GM19238 (cell line): ENCODE data around the gene LILRA6.
"Not testable (repeated sequence)": the region's sequence is repeated elsewhere in the genome, so short reads cannot be mapped to it uniquely, and the experiment has no call there.

ENCODE experiments used
- DNase-seq: peaks from one replicate; pipeline ENCODE4 v3.0.0; 2011; ENCODE audit warnings: low spot score; ENCODE audit not compliant: insufficient read length

LILRA6 gene

DNA sequence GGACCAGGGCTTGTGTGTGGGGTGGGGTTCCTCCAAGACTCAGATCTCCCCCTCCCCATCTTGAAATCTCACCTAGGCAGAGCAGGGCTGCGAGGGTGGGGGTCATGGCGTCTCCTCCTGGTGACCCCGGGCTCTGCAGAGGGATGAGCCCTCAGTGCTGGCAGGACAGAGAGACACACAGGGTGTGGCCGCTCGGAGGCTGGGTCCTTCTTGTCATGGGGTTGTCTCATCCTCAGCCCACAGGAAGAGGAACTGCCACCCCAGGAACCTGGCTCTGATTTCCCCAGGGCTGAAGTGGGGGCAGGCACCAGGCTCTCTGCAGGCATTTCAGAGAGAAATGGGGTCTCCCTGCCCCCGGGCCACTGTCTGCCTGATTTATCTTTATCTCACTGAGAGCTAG, at the start of gene LILRA6:
TSS of gene LILRA6 (minus strand) at position 145 of the 400 bp plus-strand sequence.
- not testable (repeated sequence) for DNase-seq

DNA sequence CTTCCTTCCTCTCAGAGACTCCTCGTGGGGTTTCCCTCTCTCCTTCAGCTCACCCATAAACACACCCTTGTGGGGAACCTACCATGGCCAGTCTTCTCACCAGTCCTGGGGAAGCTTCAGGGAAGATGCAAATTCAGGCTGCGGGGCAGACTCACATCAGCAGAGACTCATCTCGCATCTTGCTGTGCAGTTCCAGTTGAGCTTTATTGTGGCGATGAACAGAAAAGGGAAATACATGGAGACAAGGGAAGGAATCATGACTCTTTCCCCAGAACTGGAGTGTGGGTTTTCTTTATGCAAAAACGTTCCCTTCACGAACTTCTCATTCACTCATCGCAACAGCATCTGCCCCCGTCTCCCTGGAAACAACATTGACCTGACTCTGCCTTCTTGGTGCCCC, 46.6 kb upstream of the LILRA6 start:
- DNase-seq = not testable (repeated sequence)

DNA sequence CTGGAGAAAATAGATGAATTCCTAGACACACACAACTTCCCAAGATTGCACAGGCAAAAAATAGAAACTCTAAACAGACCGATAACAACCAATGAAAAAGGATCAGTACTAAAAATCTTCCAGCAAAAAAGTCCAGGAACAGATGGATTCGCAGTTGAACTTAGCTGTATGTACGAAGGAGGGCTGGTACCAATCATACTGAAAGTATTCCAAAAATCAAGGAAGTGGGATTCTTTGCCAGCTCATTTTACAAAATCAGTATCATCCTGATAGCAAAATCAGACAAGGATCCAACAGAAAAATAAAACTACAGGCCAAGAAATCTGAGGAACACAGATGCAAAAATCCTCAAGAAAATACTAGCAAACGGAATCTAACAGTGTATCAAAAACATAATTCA, 44.9 kb upstream of the LILRA6 start:
- no peak for DNase-seq

DNA sequence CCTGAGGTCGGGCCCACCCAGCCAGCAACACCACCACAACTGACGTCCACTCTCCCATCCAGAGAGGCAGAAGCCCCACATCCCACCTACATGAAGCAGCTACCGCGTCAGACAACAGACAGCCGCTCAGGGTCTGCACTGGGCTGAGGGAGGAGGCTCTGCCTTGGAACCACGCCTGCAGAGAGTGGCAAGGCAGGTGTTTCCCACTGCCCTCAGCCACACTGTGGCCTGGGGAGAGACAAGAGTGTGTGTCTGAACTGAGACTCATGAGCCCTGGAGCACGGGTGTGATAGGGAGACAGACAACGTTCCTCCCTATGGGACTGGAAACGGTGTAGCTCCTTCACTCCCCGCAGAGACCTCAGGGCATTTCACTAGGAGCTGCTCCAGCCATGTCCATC, 43.7 kb upstream of the LILRA6 start:
- not testable (repeated sequence) for DNase-seq

DNA sequence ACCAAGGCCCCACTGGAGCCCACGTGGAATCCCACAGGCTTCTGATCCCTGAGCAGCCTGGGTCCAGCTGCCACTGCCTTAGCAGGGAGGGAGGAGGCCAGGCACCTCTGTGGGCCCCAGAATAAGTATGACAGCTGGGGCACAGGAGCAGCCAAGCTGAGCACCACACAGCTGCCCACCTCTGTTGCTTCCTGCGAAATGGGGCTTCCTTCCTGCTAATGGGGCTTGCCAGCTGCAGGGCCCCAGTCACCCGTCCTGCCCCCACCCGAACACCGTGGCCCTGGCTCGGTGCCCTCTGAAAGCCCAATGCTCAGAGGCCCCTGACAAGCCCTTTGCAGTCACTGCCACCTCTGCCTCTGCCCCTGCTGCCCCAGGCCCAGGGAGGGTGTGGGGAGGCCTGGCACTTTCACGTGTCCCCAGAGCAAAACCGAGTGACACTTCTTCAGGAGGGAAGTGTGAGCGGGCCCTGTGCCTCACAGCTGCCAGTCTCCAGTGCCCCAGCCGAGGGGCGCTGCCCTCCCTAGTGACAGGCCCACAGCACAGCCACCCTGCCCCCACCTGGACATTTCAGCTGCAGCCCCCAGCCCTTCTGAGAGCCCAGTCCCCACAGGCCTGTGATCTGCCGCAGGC, 43.0 kb upstream of the LILRA6 start:
- not testable (repeated sequence) for DNase-seq

DNA sequence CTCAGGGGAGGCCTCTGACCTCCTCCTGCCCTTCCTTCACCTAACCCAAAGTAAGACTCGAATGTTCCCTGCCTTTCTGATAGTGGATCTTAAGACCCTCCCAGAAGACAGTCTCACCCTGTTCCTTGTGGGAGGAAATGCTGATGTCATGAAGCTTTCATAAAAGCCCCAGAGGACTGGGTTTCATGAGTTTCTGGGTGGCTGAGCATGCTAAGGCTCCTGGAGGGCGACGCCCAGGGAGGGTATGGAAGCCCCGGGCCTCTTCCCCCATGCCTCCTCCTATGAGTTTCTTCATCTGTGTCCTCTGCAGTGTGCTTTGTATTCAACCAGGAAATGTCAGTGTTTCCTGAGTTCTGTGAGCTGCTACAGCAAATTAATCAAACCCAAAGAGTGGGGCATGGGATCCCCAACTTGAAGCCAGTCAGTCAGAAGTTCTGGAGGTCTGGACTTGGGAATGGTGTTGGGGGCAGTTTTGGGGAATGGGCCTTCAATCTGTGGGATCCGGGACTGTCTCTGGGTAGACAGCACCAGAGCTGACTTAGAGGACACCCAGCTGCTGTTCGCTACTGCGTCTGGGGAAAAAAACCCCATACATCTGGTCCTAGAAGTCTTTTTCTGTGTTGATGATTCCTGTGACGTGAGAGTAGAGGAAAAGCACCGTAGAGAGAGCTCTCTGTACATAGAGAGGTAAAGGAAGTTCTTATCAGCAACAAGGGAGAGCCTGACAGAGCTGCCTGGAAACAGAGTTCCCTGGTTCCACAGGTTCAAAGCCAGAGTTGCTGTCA, 40.3 kb upstream of the LILRA6 start:
- no peak for DNase-seq

DNA sequence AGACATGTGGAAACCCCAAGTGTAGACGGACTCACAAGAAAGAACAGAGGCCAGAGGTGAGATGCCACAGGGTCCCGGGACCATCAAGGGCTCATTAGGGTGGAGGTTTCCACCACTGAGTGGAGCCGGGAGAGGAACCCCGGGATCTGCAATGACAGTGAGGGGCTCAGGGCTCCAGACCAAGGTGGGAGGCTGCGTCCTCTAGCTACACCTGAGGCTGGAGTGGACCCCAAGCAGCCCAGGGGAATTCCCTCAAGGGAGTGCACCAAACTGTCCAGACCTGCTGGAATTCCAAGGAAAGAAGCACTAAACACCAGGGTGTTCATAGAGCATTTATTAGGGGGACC, 39.1 kb upstream of the LILRA6 start:
- not testable (repeated sequence) for DNase-seq

DNA sequence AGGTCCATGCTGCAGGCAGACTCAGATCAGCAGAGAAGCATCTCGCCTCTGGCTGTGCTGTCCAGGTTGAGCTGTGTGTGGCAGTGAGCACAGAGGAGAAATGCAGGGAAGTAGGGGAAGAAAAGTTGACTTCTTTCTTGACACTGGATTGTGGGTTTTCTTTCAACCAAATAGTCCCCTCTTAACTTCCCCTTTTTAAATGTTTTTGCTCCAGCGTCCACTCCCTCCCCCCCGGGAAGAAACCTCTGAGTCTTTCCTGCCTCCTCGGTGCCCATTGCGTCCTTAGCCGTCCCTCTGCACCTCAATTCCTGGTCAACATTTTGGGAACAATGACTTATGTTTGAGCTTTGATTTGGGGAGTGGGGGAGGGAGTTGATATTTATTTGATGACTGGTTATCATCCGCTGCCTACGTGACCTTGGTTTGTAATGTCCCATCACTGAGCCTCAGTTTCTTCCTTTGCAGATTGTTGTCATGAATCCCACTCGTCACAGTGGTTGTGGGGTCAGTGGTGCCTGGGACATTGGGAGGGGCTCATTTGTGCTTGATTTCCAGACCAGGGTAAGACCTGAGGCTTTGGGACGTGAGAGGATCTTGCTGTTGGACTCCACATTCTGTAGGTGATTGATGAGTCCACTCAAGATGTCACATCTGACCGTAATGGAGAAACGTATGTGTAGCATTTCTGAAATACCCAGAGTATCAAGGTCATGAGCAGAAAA, 38.6 kb upstream of the LILRA6 start, which contains the start of gene LILRB2:
TSS of gene LILRB2 (minus strand) at position 104 of the 722 bp plus-strand sequence. CDS start 614 bp downstream, outside the sequence.
- no peak for DNase-seq

DNA sequence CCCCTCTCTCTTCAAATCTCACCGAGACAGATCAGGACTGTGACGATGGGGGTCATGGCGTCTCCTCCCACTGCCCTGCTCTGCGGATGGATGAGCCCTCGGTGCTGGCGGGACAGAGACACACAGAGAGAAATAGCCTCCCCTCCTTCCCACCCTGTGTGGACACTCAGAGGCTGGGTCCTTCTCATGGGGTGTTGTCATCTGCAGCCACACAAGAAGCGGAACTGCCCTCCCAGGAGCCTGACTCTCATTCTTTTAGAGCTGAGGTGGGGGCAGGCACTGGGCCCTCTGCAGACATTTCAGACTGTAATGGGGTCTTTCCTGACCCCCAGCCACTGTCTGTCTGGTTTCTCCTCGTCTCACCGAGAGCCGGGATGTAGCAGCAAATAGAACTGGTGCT, 37.9 kb upstream of the LILRA6 start:
- not testable (repeated sequence) for DNase-seq

DNA sequence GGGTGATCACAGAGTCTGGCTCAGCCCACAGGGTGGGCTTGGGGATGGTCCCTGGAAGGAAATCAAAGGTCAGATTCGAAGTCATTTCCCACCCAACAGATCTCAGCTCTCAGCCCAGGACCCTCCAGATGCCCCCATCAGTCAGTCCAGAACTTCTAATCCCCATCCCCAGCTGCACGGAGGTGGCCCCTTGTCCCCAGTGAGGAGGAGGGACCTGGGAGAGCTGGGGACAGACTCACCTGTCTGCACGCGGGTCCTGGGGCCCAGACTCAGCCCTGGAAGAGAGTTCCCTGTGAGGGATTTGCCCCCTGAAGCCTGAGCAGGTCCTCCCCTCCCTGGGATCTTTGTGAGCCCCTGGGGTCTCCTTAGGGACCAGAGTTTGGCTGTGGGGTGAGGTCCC, 37.4 kb upstream of the LILRA6 start:
- DNase-seq = not testable (repeated sequence)

DNA sequence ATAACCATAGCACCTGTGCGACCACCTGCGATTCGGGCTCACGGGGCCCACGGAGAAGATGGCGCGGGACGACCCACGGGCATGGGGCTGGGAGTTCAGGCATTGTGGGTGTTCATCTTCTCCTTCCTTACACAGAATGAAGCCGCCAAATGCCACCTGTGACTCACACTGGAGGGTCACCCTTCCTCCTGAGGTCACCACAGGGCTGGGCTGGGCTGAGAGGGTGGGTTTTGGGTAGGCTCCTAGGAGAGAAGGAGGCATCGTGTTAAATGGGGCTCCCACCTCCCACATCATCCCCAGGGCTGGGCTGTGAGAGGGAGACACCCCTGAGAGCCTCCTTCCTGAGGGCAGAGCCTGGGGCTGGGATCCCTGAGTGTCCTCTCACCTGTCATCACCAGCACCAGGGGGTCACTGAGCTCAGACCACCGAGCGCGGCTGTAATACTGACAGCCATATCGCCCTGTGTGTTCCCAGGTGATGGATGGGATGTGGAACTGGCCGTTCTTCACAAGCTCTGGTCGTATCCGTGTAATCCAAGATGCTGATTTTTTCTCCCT, 36.9 kb upstream of the LILRA6 start:
- DNase-seq = no peak

DNA sequence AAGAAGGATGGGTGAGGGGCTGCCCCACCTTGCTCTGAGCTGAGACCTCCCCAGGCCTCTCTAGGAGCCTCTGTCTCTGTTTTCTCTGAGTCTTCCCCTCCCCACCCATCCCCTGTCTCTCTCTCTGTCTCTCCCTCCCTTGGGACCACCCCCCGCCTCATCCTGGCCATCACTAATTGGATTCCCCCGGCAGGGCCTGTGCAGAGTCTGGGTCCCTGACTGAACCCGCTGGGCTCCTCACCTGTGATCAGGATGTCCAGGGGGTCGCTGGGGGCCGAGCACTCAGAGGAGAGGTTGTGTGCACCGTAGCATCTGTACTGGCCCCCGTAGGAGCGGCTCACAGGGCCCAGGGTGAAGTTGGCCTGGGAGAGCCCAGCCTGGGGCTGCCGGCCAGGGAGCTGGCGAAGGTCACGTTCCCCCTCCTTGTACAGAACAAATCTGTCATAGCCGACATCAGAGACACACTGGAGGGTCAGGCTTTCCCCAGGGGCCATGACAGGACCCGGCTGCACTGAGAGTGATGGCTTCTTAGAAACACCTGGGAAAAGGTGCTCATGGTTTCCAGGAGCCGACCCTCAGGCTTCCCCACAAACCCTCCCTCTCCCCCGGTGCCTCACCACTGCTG, 36.1 kb upstream of the LILRA6 start:
- not testable (repeated sequence) for DNase-seq

DNA sequence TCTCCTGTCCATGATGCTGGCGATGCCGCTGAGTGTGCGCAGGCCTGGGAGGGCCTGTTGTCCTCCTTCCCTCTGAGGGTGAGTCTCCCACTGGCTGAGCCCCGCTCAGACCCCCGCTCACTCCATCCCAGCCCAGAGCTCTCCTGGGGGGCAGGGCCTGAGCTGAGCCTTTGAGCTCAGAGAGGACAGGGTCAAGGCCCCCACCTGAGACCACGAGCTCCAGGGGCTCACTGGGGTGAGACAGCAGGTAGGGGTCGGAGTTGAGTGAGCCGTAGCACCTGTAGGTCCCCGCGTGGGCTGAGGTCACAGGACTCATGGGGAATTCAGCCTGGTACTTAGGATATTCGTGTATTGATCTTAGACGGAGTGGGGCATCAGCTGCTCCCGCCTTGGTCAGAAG, 35.5 kb upstream of the LILRA6 start:
- DNase-seq = not testable (repeated sequence)

DNA sequence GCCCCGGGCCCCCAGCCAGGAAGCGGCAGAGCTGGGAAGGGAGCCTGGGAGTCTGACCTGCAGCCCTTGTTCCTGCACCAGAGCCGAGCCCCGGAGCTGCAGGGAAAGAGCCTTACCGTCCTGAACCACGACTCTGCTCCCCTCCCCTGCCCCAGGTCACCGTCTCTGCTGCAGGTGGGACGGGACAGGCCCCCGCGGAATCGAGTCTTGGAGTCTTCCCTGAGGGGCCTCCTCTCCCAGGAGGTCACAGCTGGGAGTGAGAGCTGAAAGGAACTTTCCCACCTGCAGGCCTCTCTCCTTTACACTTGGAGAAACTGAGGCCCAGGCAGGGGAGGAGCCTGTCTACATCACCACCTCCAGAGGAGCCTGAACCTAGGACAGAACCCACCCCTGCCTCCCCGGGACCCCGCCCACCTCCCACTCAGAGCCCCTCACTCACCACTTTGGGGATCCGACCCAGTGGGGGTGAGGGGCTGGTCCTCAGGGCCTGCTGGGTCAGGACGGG, 34.6 kb upstream of the LILRA6 start:
- DNase-seq = not testable (repeated sequence)

DNA sequence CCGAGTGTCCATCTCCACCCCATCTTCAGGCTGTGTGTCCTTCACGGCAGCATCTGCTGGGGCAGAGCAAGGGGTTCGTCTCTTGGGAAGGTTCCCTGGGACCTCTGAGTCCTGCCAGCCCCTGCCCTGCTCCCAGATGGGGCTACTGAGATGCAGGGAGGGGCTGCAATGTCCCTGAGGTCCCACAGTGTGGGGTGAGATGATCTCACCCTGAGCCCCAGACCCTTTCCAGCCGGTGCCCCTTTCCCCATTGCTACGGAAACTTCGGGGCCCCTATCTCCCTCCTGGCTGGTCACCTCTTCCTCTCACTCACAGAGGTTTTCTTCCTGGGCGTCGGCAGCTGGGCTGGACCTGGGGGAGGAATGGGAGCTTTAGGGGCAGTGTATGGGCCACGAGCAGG, 33.4 kb upstream of the LILRA6 start:
- DNase-seq = no peak

DNA sequence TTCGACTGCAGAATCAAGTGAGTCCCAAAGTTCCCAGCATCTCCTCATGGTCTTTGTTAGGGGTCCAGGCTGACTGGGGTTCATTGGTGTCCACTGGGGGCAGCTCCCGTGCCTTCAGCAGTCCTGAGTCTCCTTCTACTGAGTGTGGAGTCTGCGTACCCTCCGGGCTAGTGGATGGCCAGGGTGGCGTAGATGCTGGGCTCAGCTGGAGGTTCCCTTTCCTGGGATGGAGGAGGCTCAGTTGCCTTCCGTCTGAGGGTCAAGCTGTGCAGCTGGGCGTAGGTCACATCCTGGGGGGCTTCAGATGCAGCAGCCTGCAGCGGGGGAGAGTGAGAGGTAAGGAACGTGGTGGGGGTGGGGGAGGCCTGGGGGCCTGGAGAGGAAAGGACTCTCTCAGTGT, 31.9 kb upstream of the LILRA6 start:
- not testable (repeated sequence) for DNase-seq

DNA sequence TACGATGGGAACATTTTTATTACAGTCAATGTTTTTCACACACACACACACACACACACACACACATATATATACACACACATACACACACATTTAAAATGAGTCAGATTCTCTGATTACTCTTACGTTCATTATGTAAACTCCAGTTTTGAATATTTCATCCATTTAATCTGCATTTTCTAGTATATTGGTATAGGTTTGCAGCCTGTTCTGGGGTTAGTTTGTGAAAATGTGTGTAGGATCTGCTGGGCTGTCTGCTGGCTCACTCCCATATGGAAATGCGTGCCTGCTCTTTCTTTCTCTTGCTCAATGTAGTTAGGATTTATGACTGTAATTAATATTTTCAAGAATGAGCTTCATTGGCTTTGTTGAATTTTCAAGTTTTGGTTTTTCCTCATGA, 31.2 kb upstream of the LILRA6 start:
- DNase-seq = no peak

DNA sequence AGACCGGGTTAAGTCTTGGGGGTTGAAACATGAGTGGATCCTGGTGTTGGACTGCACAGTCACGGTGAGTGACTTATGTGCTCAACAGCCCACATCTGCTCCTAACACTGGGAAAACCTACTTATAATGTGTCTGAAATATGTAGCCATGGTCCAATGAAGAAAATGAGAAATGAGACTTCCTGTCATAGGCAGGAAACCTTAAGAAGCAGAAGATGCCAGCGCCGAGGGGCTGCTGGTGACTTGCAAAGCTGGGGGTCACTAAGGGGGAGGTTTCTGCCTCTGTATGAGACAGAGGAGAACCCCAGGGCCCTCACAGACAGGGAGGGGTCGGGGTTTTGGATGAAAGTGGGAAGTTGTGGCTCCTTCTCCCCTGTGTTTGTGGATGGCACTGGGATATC, 29.6 kb upstream of the LILRA6 start:
- DNase-seq = not testable (repeated sequence)

DNA sequence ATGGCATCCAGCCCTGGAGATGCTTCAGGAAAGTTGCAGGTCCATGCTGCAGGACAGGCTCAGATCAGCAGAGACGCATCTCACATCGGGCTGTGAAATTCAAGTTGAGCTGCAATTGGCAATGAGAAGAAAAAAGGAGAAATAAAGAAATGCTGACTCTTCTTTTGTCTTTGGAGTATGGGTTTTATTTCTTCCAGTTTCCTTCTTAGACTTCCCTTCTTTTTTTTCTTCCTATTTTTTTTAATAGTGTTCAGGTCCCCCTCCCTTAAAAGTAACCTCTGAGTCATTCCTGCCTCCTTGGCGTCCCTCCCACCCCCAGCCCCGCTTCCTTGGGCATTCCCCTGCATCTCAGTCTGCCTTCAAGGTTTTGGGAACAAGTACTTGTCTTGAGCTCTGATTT, 29.0 kb upstream of the LILRA6 start:
- DNase-seq = not testable (repeated sequence)

DNA sequence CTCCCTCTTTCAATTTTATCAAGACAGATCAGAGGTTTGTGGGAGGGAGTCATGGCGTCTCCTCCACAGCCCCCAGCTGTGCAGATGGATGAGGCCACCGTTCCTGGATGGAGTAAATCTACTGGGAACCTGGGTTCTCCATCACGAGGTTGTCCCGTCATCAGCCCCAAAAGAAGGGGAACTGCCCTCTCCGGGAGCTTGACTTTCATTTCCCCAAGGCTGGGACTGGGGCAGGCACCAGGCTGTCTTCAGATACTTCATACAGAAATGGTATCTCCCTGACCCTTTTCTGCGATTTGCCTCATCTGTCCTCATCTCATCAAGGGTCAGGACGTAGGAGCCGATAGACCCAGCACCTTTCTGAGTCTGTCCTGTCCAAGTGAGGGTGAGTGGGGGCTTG, 28.5 kb upstream of the LILRA6 start:
- no peak for DNase-seq

DNA sequence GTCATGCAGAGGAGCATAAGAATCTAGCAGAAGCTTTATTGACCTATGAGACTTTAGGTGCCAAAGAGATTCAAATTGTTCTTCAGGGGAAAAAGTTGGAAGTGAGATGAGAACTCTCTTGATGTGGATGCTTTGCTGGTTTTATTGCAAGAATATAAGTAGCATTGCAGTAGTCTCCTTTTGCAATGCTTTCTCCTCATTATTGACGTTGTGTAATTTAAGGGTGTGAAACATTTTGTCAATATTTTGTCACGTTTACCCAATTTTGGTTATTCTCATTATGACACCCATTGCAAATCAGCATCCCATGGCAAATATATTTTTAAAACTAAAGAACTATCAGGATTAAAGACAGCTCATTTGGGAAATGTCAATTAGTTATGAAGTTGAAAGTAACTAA, 26.3 kb upstream of the LILRA6 start:
- DNase-seq = no peak
